ENCODE measurements around the gene EMP2. TPM values are rescaled to one million over a fixed set of nuclear protein-coding genes. Genes with fewer than 3 reads are reported as not detected.
A peak's percentile ranks its signal among the peaks of the same experiment; 100 is the strongest.

The EMP2 gene
- total and polyA plus RNA-seq, 2 donors (not counting 1 experiment from before 2014, with no cell fraction given): 22.5 to 36.8 TPM

DNA sequence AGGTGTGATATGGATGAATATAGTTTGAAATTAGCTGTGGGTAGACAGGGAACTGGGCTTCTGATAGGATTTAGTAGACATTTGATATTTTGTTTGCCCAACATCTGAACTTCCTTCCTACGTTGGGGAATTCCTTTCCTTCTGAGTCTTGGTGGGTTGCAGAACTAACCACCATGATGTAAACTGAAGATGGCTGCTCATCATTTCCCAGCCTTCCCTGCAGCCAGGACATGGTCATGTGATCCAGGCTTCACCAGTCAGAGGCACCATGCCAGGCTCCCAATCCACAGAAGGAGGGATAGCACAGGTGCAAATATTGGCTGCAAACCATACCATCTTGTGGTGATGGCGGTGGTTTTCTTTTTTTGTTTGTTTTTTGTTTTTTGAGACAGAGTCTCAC, 57.4 kb downstream of the EMP2 start:
- no peak for DNase-seq (ENCODE audit: low read depth in 2 of 2)

DNA sequence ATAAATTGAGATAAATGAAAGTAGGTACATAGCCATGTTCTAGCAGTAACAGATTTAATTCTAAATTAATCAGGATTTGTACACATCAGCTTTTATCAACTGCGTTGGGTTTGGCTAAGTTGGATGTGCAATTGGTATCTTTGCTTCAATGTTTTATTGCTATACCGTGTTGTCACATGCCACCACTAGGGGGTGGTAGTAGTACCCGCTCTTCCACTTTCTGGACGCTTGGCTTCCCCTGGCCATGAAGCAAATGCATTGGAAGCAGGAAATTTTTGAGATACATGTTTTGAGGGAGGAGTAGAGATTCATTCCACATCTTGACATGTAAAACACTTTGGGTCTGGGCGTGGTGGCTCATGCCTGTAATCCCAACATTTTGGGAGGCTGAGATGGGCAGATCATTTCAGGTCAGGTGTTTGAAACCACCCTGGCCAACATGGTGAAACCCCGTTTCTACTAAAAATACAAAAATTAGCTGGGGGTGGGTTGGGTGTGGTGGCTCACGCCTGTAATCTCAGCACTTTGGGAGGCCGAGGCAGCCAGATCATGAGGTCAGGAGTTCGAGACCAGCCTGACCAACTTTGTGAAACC, 58.6 kb downstream of the EMP2 start:
- Histone ChIP-seq H3K4me1 (ENCODE audit: control insufficient read depth, extremely low read depth, insufficient read depth, low read length) (no peaks in the 10 kb centered on the region), H2AFZ (ENCODE audit: low read length) (no peak overlapping the region), H3K27ac (ENCODE audit: insufficient read depth, low read length) (no peak overlapping the region), H3K4me3 (replicated peaks in 1 of 4; ENCODE audit: control extremely low read depth in 1 of 4, insufficient read depth in 1 of 4, low read depth in 3 of 4, low read length in 4 of 4) (no peak overlapping the region), H3K9me3 (ENCODE audit: control insufficient read depth, insufficient read depth, low read depth, low read length) (no peaks in the 10 kb centered on the region), H3K36me3 (ENCODE audit: control insufficient read depth, insufficient read depth, low read length) (no peaks in the 10 kb centered on the region), H3K79me2 (ENCODE audit: control insufficient read depth, insufficient read depth, low read length) (no peaks in the 10 kb centered on the region), H3K4me2 (ENCODE audit: extremely low read depth, insufficient read depth, low read length) (no peak overlapping the region), H3K9ac (ENCODE audit: insufficient read depth, low read length) (no peak overlapping the region), H4K20me1 (ENCODE audit: control insufficient read depth, extremely low read depth, insufficient read depth, low read length) (no peaks in the 10 kb centered on the region), H3K27me3 (ENCODE audit: control insufficient read depth, insufficient read depth, low read length) (no peaks in the 10 kb centered on the region)
- peak; percentile 45 to 67 for DNase-seq (ENCODE audit: low read depth in 2 of 2)
- TF ChIP-seq EZH2 (IDR thresholded peaks at IDR 0.05; ENCODE audit: low read length, missing control alignments) (no peak), CTCF (conservative IDR thresholded peaks at IDR 0.05 in 1 of 2, IDR thresholded peaks at IDR 0.05 in 1 of 2; ENCODE audit: low read depth in 1 of 2, low read length in 2 of 2) (peak; percentile 70 to 83)

More for the DNA sequence above, 57.4 kb downstream of the EMP2 start:
- H3K4me2 ChIP-seq (ENCODE audit: extremely low read depth, insufficient read depth, low read length): no peak overlapping the region
- no peak for TF ChIP-seq EZH2 (IDR thresholded peaks at IDR 0.05; ENCODE audit: low read length, missing control alignments)
- TF ChIP-seq CTCF (conservative IDR thresholded peaks at IDR 0.05 in 1 of 2, IDR thresholded peaks at IDR 0.05 in 1 of 2; ENCODE audit: low read depth in 1 of 2, low read length in 2 of 2): no peak
- H3K27me3 ChIP-seq (ENCODE audit: control insufficient read depth, insufficient read depth, low read length): no peaks in the 10 kb centered on the region
- H2AFZ ChIP-seq (ENCODE audit: low read length): no peak overlapping the region
- no peak overlapping the region for H3K9ac ChIP-seq (ENCODE audit: insufficient read depth, low read length)
- H3K79me2 ChIP-seq (ENCODE audit: control insufficient read depth, insufficient read depth, low read length): no peaks in the 10 kb centered on the region
- no peaks in the 10 kb centered on the region for H3K4me1 ChIP-seq (ENCODE audit: control insufficient read depth, extremely low read depth, insufficient read depth, low read length)
- H3K9me3 ChIP-seq (ENCODE audit: control insufficient read depth, insufficient read depth, low read depth, low read length): no peaks in the 10 kb centered on the region
- H3K36me3 ChIP-seq (ENCODE audit: control insufficient read depth, insufficient read depth, low read length): no peaks in the 10 kb centered on the region
- H4K20me1 ChIP-seq (ENCODE audit: control insufficient read depth, extremely low read depth, insufficient read depth, low read length): no peaks in the 10 kb centered on the region
- H3K4me3 ChIP-seq (replicated peaks in 1 of 4; ENCODE audit: control extremely low read depth in 1 of 4, insufficient read depth in 1 of 4, low read depth in 3 of 4, low read length in 4 of 4): no peak overlapping the region
- no peak overlapping the region for H3K27ac ChIP-seq (ENCODE audit: insufficient read depth, low read length)

- H3K27ac ChIP-seq (ENCODE audit: insufficient read depth, low read length): no peak overlapping the region
- H3K4me2 ChIP-seq (ENCODE audit: extremely low read depth, insufficient read depth, low read length): no peak overlapping the region
- H3K79me2 ChIP-seq (ENCODE audit: control insufficient read depth, insufficient read depth, low read length): no peaks in the 10 kb centered on the region
- no peak for TF ChIP-seq CTCF (conservative IDR thresholded peaks at IDR 0.05 in 1 of 2, IDR thresholded peaks at IDR 0.05 in 1 of 2; ENCODE audit: low read depth in 1 of 2, low read length in 2 of 2)
- TF ChIP-seq EZH2 (IDR thresholded peaks at IDR 0.05; ENCODE audit: low read length, missing control alignments): no peak
- no peaks in the 10 kb centered on the region for H3K27me3 ChIP-seq (ENCODE audit: control insufficient read depth, insufficient read depth, low read length)
- no peak overlapping the region for H3K4me3 ChIP-seq (replicated peaks in 1 of 4; ENCODE audit: control extremely low read depth in 1 of 4, insufficient read depth in 1 of 4, low read depth in 3 of 4, low read length in 4 of 4)
- no peak overlapping the region for H3K9ac ChIP-seq (ENCODE audit: insufficient read depth, low read length)
- no peaks in the 10 kb centered on the region for H4K20me1 ChIP-seq (ENCODE audit: control insufficient read depth, extremely low read depth, insufficient read depth, low read length)
- no peak overlapping the region for H2AFZ ChIP-seq (ENCODE audit: low read length)
- H3K4me1 ChIP-seq (ENCODE audit: control insufficient read depth, extremely low read depth, insufficient read depth, low read length): no peaks in the 10 kb centered on the region
- no peaks in the 10 kb centered on the region for H3K36me3 ChIP-seq (ENCODE audit: control insufficient read depth, insufficient read depth, low read length)
- no peak for DNase-seq (ENCODE audit: low read depth in 2 of 2)
- no peaks in the 10 kb centered on the region for H3K9me3 ChIP-seq (ENCODE audit: control insufficient read depth, insufficient read depth, low read depth, low read length)
Measured at GRCh38 chr16:10520869-10521578, 59.4 kb downstream of the EMP2 start.

Measured in fibroblast of lung (primary cell).